ENCODE data around the gene CMKLR1. TPM values are rescaled to one million over a fixed set of nuclear protein-coding genes. Genes with fewer than 3 reads are reported as not detected.

The CMKLR1 gene
- total and polyA plus RNA-seq, 9 donors, result 1.4 to 28.3 (median 3.1) TPM

GRCh38 chr12:108340037-108340436, 926 bp upstream of the CMKLR1 start:
- H3K36me3 ChIP-seq, result no peaks in the 10 kb centered on the region
- no peak for DNase-seq
- H3K4me3 ChIP-seq, result no peak overlapping the region
- no peaks in the 10 kb centered on the region for H3K27me3 ChIP-seq
- 55 to 66% (median 58%) methylated on average over 10 of the region's 10 CpGs for WGBS, 3 donors
- H3K4me1 ChIP-seq (ENCODE audit: insufficient read depth), result no peaks in the 10 kb centered on the region
- intact Hi-C loops (cut with DNase I), result no loop called here
- no peaks in the 10 kb centered on the region for H3K9me3 ChIP-seq
- no peak overlapping the region for H3K27ac ChIP-seq
- TF ChIP-seq EP300 (IDR thresholded peaks at IDR 0.05) (no peak), CTCF (IDR thresholded peaks at IDR 0.05) (no peak), POLR2A (IDR thresholded peaks at IDR 0.05) (no peak)

- H3K4me3 ChIP-seq, result peak overlapping the region; percentile 23
- intact Hi-C loops (cut with DNase I), result no loop called here
- 57 to 65% (median 63%) methylated on average over 9 of the region's 9 CpGs for WGBS, 3 donors
- H3K9me3 ChIP-seq, result no peaks in the 10 kb centered on the region
- no peaks in the 10 kb centered on the region for H3K36me3 ChIP-seq
- no peaks in the 10 kb centered on the region for H3K4me1 ChIP-seq (ENCODE audit: insufficient read depth)
- TF ChIP-seq CTCF (IDR thresholded peaks at IDR 0.05) (peak in 1 of 3 donors; percentile 15), POLR2A (IDR thresholded peaks at IDR 0.05) (no peak)
- no peaks in the 10 kb centered on the region for H3K27me3 ChIP-seq
- no peak overlapping the region for H3K27ac ChIP-seq
- no peak for DNase-seq
These were observed 1.6 kb downstream of the CMKLR1 start for GRCh38 chr12:108337235-108338223.

GRCh38 chr12:108335349-108336119, 3.6 kb downstream of the CMKLR1 start:
- Histone ChIP-seq H3K27me3 (no peaks in the 10 kb centered on the region), H3K4me1 (ENCODE audit: insufficient read depth) (no peaks in the 10 kb centered on the region), H3K27ac (no peak overlapping the region), H3K4me3 (no peak overlapping the region), H3K36me3 (no peaks in the 10 kb centered on the region), H3K9me3 (no peaks in the 10 kb centered on the region)
- intact Hi-C loops (cut with DNase I), result no loop called here
- TF ChIP-seq CTCF (IDR thresholded peaks at IDR 0.05), result no peak
- TF ChIP-seq POLR2A (IDR thresholded peaks at IDR 0.05), result no peak
- no peak for TF ChIP-seq EP300 (IDR thresholded peaks at IDR 0.05)
- DNase-seq, result no peak
- WGBS, 3 donors, result 69 to 74% (median 73%) methylated on average over 4 of the region's 4 CpGs

- DNase-seq, result no peak
- intact Hi-C loops (cut with DNase I), result no loop called here
- H3K9me3 ChIP-seq, result no peaks in the 10 kb centered on the region
- H3K27me3 ChIP-seq, result no peaks in the 10 kb centered on the region
- no peaks in the 10 kb centered on the region for H3K4me1 ChIP-seq (ENCODE audit: insufficient read depth)
- H3K4me3 ChIP-seq, result no peak overlapping the region
- 69 to 74% (median 71%) methylated on average over 10 of the region's 10 CpGs for WGBS, 3 donors
- TF ChIP-seq POLR2A (IDR thresholded peaks at IDR 0.05) (no peak), EP300 (IDR thresholded peaks at IDR 0.05) (no peak), CTCF (IDR thresholded peaks at IDR 0.05) (no peak)
- no peak overlapping the region for H3K27ac ChIP-seq
- no peaks in the 10 kb centered on the region for H3K36me3 ChIP-seq
These were observed 5.0 kb downstream of the CMKLR1 start for GRCh38 chr12:108333898-108334699.
